Kidney epithelial cell (primary cell): ENCODE results near the gene PDE4C. TPM values are rescaled to one million over a fixed set of nuclear protein-coding genes. Genes with fewer than 3 reads are reported as not detected.
"Not testable (repeated sequence)": the region's sequence is repeated elsewhere in the genome, so short reads cannot be mapped to it uniquely, and the experiment has no call there.

ENCODE experiments used
- DNase-seq: peaks from one replicate; pipeline ENCODE4 v3.0.0-alpha.2; 2010; ENCODE audit warnings: low read depth
- H3K27me3 ChIP-seq: 2 replicates; pipeline ENCODE4 v1.6.0; 2011; ENCODE audit warnings: low read length; ENCODE audit not compliant: control insufficient read depth, insufficient read depth
- H3K36me3 ChIP-seq: 2 replicates; pipeline ENCODE4 v1.5.1; 2011; ENCODE audit warnings: low read length; ENCODE audit not compliant: control insufficient read depth, insufficient read depth
- H3K4me3 ChIP-seq: 2 replicates; pipeline ENCODE4 v1.5.1; 2011; ENCODE audit warnings: low read depth, mild to moderate bottlenecking, control low read depth, low read length
- total RNA-seq: library from RNA; depleted of rRNA; stranded (reverse); fragments of >200 nt; gene quantifications from 2 replicates; pipeline ENCODE4 v1.2.3, GENCODE V29; 2015
- TF ChIP-seq, protein P1 (sequence below): IDR thresholded peaks from 2 replicates; pipeline ENCODE4 v1.5.1; 2011; ENCODE audit warnings: mild to moderate bottlenecking, moderate library complexity, low read length, control low read depth, inconsistent platforms; ENCODE audit not compliant: insufficient read depth, poor library complexity, severe bottlenecking

Gene PDE4C
- total RNA-seq, 1 donor from 2014 or later, result 0.42 TPM

GRCh38 chr19:18218159-18218558 is 8.1 kb downstream of the PDE4C start:
- H3K36me3 ChIP-seq, result no peaks in the 10 kb centered on the region
- TF ChIP-seq, protein P1, sequence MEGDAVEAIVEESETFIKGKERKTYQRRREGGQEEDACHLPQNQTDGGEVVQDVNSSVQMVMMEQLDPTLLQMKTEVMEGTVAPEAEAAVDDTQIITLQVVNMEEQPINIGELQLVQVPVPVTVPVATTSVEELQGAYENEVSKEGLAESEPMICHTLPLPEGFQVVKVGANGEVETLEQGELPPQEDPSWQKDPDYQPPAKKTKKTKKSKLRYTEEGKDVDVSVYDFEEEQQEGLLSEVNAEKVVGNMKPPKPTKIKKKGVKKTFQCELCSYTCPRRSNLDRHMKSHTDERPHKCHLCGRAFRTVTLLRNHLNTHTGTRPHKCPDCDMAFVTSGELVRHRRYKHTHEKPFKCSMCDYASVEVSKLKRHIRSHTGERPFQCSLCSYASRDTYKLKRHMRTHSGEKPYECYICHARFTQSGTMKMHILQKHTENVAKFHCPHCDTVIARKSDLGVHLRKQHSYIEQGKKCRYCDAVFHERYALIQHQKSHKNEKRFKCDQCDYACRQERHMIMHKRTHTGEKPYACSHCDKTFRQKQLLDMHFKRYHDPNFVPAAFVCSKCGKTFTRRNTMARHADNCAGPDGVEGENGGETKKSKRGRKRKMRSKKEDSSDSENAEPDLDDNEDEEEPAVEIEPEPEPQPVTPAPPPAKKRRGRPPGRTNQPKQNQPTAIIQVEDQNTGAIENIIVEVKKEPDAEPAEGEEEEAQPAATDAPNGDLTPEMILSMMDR, result no peak
- no peak overlapping the region for H3K4me3 ChIP-seq
- no peak for DNase-seq
- peaks cover 22% of the 10 kb centered on the region for H3K27me3 ChIP-seq

GRCh38 chr19:18216789-18217188 is 9.4 kb downstream of the PDE4C start:
- no peak for DNase-seq

GRCh38 chr19:18214779-18215433 is 11.3 kb downstream of the PDE4C start:
- Histone ChIP-seq H3K27me3 (peaks cover 20% of the 10 kb centered on the region), H3K4me3 (no peak overlapping the region), H3K36me3 (no peaks in the 10 kb centered on the region)
- TF ChIP-seq, protein P1, result no peak
- DNase-seq, result no peak

More at GRCh38 chr19:18216789-18217188, 9.4 kb downstream of the PDE4C start:
- TF ChIP-seq, protein P1, result no peak
- Histone ChIP-seq H3K36me3 (no peaks in the 10 kb centered on the region), H3K27me3 (peaks cover 22% of the 10 kb centered on the region), H3K4me3 (no peak overlapping the region)

DNA sequence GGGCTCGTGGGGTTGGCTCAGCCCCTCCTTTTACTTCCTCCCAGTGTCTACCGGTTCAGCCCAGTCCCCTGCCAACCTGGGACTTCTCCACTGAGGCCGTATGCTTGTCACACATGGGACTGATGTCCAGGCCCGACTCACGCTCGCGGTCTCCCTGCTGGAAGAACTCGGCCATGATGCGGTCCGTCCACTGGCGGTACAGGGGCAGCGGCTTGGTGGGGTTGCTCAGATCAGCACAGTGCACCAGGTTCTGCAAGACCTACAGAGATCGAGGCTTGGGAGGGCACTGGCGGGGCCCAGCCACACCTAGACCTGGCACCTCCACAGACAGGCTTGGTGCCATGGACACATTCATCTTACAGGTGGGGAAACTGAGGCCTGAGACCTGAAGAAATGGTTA is 14.6 kb downstream of the PDE4C start:
- peaks cover 15% of the 10 kb centered on the region for H3K27me3 ChIP-seq
- no peak overlapping the region for H3K4me3 ChIP-seq
- H3K36me3 ChIP-seq, result no peaks in the 10 kb centered on the region
- no peak for DNase-seq
- TF ChIP-seq, protein P1, result no peak

- not testable (repeated sequence) for DNase-seq, H3K4me3 ChIP-seq, H3K36me3 ChIP-seq
- peaks cover 15% of the 10 kb centered on the region for H3K27me3 ChIP-seq
Measured at GRCh38 chr19:18209912-18210311, 16.3 kb downstream of the PDE4C start.

DNA sequence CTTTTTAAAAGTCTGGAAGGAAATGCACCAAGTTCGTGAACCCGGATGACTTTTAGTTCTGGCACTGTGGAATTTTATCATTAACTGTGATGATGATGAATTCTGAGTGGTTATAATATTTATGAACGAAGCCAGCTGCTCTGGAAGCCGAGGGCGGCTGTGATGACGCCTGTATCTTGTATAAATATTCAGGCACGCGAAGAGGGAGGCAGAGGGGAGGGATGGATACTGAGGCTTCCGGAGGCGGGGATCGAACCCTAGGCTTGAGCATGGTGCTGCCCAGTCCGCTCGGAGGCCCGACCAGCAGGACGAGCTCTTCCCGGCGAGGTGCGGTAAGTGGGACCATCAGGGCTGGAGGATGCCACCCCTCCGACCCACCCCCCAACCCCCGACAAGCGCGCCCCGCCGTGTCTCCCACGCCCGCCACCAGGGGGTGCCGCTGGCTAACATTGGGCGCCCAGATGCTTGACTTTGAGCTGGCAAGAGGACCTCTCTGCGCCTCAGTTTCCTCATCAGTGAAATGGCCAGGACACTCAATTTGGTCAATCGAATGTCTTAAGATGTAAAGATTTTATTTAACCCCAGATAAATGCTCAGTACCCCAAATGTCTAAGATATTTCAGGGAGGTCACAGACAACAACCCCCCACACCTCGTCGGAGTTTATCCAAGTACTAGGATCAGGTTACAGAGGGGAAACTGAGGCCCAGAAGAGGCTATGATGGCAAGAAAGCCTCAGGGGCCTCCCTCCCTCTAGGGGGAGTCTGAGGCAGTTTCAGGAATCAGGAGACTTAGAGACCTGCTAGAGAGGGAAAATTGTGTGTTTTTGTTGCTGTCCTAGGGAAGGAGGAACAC is 17.9 kb downstream of the PDE4C start:
- TF ChIP-seq, protein P1, result peak; percentile 69
- no peak overlapping the region for H3K4me3 ChIP-seq
- DNase-seq, result no peak

More for the DNA sequence above, 17.9 kb downstream of the PDE4C start:
- Histone ChIP-seq H3K27me3 (peaks cover 16% of the 10 kb centered on the region), H3K36me3 (no peaks in the 10 kb centered on the region)
